Vagina (tissue), 2 donors: Measurements from ENCODE around the gene VRTN.

Experiments
- CTCF ChIP-seq, 3 experiments: fragments of 450-650 bp in 2 of 3; fragments of 200-600 bp in 1 of 3; sonication (generic) in 1 of 3; IDR thresholded peaks; one replicate each; pipeline ENCODE4 v1.5.1; 2017 to 2019; ENCODE audit warnings: antibody characterized with exemption in 3 of 3, mild to moderate bottlenecking in 2 of 3, moderate library complexity in 2 of 3
- POLR2A ChIP-seq, 2 donors: fragments of 450-650 bp; IDR thresholded peaks; one replicate each; pipeline ENCODE4 v1.6.1; 2017; ENCODE audit warnings: antibody characterized with exemption in 2 of 2, mild to moderate bottlenecking in 2 of 2, moderate library complexity in 2 of 2
- POLR2AphosphoS5 ChIP-seq, 2 donors: sonication (generic); formaldehyde crosslinking; IDR thresholded peaks; one replicate each; pipeline ENCODE4 v1.9.0; 2017; ENCODE audit warnings: antibody characterized with exemption in 2 of 2, mild to moderate bottlenecking in 2 of 2, low read depth in 1 of 2; ENCODE audit not compliant: insufficient read depth in 1 of 2

GRCh38 chr14:74409441-74409840, 61.2 kb downstream of the VRTN start:
- TF ChIP-seq CTCF (IDR thresholded peaks at IDR 0.05), result no peak
- TF ChIP-seq POLR2A (IDR thresholded peaks at IDR 0.05), result no peak
- TF ChIP-seq POLR2AphosphoS5 (IDR thresholded peaks at IDR 0.05; ENCODE audit: insufficient read depth in 1 of 2, low read depth in 1 of 2), result no peak
